ENCODE measurements around the gene KPNB1.
"Not testable (repeated sequence)": the region's sequence is repeated elsewhere in the genome, so short reads cannot be mapped to it uniquely, and the experiment has no call there.

Gene KPNB1

GRCh38 chr17:47676510-47677165 is 26.9 kb downstream of the KPNB1 start:
- no peak for DNase-seq (ENCODE audit: low spot score)
- H3K27ac ChIP-seq = no peak overlapping the region
- no peak for TF ChIP-seq CTCF (conservative IDR thresholded peaks at IDR 0.05; ENCODE audit: low read depth)
- POLR2A ChIA-PET (ENCODE audit: low non-redundant PET) = no interaction called here
- CTCF ChIA-PET = interaction anchor here (0.6 kb wide), 1 partner anchor 22 kb away, joined by 7 read pairs; no protein-coding TSS in a partner anchor

DNA sequence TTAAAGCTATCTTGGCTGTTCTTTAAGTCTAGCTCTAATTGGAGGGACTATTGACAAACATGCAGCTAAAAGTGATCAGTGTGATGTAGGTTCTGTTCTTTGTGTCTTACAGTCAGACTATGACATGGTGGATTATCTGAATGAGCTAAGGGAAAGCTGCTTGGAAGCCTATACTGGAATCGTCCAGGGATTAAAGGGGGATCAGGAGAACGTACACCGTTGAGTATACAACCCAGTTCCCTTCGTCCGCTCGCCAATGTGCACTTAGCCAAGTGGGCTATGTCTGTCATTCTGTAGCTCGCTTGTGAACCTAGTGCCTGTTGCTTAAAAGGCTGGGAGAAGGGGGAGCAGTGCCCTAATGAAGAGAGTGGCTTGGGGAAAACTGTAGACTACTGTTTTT is 28.5 kb downstream of the KPNB1 start:
- no peak overlapping the region for H3K27ac ChIP-seq
- DNase-seq (ENCODE audit: low spot score) = no peak
- CTCF ChIA-PET = no interaction called here
- POLR2A ChIA-PET (ENCODE audit: low non-redundant PET) = no interaction called here
- no peak for TF ChIP-seq CTCF (conservative IDR thresholded peaks at IDR 0.05; ENCODE audit: low read depth)

GRCh38 chr17:47682138-47682537 is 32.4 kb downstream of the KPNB1 start:
- H3K27ac ChIP-seq = no peak overlapping the region
- no peak for TF ChIP-seq CTCF (conservative IDR thresholded peaks at IDR 0.05; ENCODE audit: low read depth)
- no peak for DNase-seq (ENCODE audit: low spot score)
- ChIA-PET CTCF (interaction anchor here (0.6 kb wide), 1 partner anchor 33 kb away, joined by 3 read pairs; the partner anchor contains the start of gene KPNB1), POLR2A (ENCODE audit: low non-redundant PET) (no interaction called here)

- DNase-seq (ENCODE audit: low spot score); H3K27ac ChIP-seq; POLR2A ChIA-PET (ENCODE audit: low non-redundant PET): not testable (repeated sequence)
- CTCF ChIA-PET = interaction anchor here (0.6 kb wide), 1 partner anchor 33 kb away, joined by 3 read pairs; the partner anchor contains the start of gene KPNB1
Observed at GRCh38 chr17:47682727-47683126, 33.0 kb downstream of the KPNB1 start.

DNA sequence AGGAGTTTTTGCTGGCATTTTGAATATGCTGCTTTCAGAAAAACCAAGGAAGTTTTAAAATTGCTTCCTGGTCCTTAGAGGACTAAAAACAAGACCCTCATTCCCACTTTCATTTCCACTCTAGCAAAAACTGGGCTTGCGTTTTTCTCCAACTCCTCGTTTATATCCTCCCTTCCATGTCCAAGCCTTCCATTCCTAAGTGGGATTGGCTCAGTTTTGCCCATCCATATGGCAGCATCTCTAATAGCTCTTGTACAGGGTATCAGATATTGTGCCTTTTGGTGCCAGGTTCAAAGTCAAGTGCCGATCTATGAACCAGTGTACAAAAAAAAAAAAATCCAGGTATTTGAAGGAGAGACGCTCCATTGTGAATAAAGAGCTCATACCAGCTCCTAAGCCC is 34.3 kb downstream of the KPNB1 start:
- CTCF ChIA-PET = interaction anchor here (0.6 kb wide), 1 partner anchor 21 kb away, joined by 3 read pairs; no protein-coding TSS in a partner anchor
- no peak overlapping the region for H3K27ac ChIP-seq
- no peak for TF ChIP-seq CTCF (conservative IDR thresholded peaks at IDR 0.05; ENCODE audit: low read depth)
- POLR2A ChIA-PET (ENCODE audit: low non-redundant PET) = no interaction called here
- no peak for DNase-seq (ENCODE audit: low spot score)

DNA sequence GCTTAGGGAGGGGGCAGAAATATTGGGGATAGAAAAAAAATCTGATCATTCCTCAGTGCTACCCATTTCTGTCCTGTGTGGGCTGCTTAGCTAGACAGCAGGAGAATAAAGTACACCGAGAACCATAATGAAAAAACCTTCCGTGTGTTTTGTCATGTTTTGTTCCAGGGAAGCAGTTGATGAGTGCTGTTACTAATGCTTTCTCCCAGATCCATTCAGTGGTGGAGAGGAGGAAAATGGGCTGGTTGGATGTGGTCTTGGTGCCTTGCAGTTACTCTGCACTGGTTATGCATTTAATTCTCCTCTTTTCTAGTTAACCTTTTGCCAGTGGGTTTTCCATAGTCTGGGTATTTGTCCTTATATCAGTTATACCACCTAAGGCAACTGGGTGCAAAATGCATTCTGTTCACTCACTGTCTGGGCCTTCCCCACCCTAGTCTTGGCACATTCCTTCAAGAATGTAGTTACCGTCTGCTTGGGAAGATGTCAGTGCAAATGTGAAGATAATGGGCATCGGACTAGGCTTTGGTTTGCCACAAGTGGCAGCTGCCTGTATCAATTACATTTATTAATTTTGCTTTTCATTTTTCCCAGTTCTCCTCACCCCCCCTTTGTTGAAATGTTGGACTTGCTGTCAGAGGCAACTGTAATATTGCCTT is 34.9 kb downstream of the KPNB1 start:
- CTCF ChIA-PET = interaction anchor here (0.6 to 0.8 kb wide), 3 partner anchors 20 to 317 kb away, joined by 3 to 5 read pairs (median 4); no protein-coding TSS in a partner anchor
- no peak for DNase-seq (ENCODE audit: low spot score)
- no peak overlapping the region for H3K27ac ChIP-seq

More for the DNA sequence above, 34.9 kb downstream of the KPNB1 start:
- TF ChIP-seq CTCF (conservative IDR thresholded peaks at IDR 0.05; ENCODE audit: low read depth) = no peak
- POLR2A ChIA-PET (ENCODE audit: low non-redundant PET) = no interaction called here
